Ascending aorta (tissue), 2 donors: ENCODE measurements around the gene RBM44. TPM values are rescaled to one million over a fixed set of nuclear protein-coding genes. Genes with fewer than 3 reads are reported as not detected.
A peak's percentile ranks its signal among the peaks of the same experiment; 100 is the strongest.

ENCODE experiments used
- DNase-seq, 2 donors: peaks; one replicate each; pipeline ENCODE4 v3.0.0-alpha.2; 2019; ENCODE audit warnings: low spot score in 2 of 2
- H3K27ac ChIP-seq, 2 donors: fragments of 200-600 bp; sonication (generic); one replicate each; pipeline ENCODE4 v1.5.1; 2016 to 2017; ENCODE audit warnings: mild to moderate bottlenecking in 1 of 2
- H3K27me3 ChIP-seq: fragments of 200-600 bp; sonication (generic); one replicate; pipeline ENCODE4 v1.5.1; 2017
- H3K36me3 ChIP-seq, 2 donors: fragments of 200-600 bp; sonication (generic); one replicate each; pipeline ENCODE4 v1.5.1; 2016
- H3K4me1 ChIP-seq, 2 donors: fragments of 200-600 bp; sonication (generic); one replicate each; pipeline ENCODE4 v1.5.1; 2016 to 2017; ENCODE audit warnings: mild to moderate bottlenecking in 1 of 2
- H3K4me3 ChIP-seq, 2 donors: fragments of 200-600 bp; sonication (generic); one replicate each; pipeline ENCODE4 v1.5.1; 2016 to 2017; ENCODE audit warnings: mild to moderate bottlenecking in 1 of 2
- H3K9me3 ChIP-seq, 2 donors: fragments of 200-600 bp; sonication (generic); one replicate each; pipeline ENCODE4 v1.5.1; 2016
- intact Hi-C: fragments of 100-400 bp; cut with DNase I; formaldehyde crosslinking; loops from one replicate; pipeline ENCODE4 v1.15.1; 2023
- total RNA-seq: library from RNA; depleted of rRNA; stranded (reverse); fragments of >200 nt; gene quantifications from one replicate; pipeline ENCODE4 v1.1.0, GENCODE V29; 2016
- TF ChIP-seq, protein P1 (sequence below), 3 experiments: fragments of 200-600 bp in 2 of 3; fragments of 450-650 bp in 1 of 3; sonication (generic) in 2 of 3; IDR thresholded peaks; one replicate each; pipeline ENCODE4 v1.5.1; 2016 to 2019; ENCODE audit warnings: antibody characterized with exemption in 3 of 3, mild to moderate bottlenecking in 1 of 3, moderate library complexity in 1 of 3

RBM44 gene
- total RNA-seq, 1 donor from 2014 or later: 8.5 TPM

DNA sequence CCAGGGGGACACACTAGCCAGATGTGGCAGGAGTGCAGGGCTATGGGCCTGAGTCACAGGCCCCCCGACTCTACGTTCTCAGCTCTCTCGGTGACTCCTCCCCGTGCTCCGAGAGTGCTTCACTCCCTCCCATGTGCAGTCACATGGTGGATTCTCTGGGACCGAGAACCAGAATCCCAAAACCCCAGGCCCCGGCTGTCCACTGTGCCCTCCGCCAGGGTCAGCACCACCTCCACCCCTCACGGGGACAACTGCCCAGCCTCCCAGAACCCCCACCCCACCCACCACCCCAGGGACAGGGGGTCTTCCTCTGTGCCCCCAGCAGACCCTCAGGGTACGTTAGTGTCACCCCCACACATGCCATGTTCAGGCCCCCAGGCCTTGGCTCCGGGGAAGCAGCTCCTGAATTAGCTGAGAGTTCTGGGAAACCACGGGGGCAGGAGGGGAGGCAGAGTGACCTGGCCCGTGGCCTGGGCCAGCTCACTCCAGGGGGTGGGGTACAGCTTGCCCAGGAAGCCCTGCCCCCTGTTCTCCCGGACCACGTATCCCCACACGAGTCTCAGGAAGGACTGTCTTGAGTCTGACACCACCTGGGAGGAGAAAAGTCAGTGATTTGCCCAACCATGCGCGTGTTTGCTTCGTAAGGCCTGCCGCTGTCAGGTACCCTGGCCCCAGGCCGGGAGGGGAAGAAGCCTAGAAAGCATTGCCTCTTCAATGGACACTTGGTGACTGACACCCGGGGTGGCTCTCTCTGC, 65.3 kb downstream of the RBM44 start:
- DNase-seq: peak in 1 of 2 donors; percentile 81

DNA sequence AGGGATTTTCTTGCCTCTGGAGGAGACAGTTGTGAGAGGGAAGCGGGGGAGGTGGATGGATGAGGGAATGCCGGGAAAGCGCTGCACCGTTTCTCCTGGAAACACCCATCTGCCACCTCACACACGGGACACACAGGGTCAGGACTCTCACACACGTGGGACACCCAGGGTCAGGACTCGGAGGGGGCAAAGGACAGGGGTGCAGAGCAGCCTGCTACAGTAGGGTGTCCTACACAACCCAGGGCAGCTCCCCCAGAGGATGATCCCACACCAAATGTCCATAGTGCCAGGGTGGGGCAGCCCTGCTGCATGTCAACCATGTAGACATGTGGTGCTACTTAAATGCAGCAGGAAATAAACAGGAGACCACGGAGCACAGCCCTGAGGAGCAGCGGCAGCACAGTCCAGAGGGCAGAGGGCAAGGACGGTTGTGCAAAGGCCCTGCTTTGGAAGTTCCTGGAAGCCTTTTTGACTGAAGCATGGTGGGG, 65.9 kb downstream of the RBM44 start:
- H3K27me3 ChIP-seq: no peaks in the 10 kb centered on the region
- peaks cover 0 to 8% of the 10 kb centered on the region in 2 donors for H3K36me3 ChIP-seq
- intact Hi-C loops: loop anchor here (1.0 kb wide), 1 partner anchor 41 kb away; no protein-coding TSS in a partner anchor
- H3K9me3 ChIP-seq: no peaks in the 10 kb centered on the region
- H3K27ac ChIP-seq: peak overlapping the region; percentile 97 to 98
- peaks cover 10 to 63% of the 10 kb centered on the region in 2 donors for H3K4me1 ChIP-seq
- peak overlapping the region; percentile 14 to 19 for H3K4me3 ChIP-seq
- TF ChIP-seq, protein P1, sequence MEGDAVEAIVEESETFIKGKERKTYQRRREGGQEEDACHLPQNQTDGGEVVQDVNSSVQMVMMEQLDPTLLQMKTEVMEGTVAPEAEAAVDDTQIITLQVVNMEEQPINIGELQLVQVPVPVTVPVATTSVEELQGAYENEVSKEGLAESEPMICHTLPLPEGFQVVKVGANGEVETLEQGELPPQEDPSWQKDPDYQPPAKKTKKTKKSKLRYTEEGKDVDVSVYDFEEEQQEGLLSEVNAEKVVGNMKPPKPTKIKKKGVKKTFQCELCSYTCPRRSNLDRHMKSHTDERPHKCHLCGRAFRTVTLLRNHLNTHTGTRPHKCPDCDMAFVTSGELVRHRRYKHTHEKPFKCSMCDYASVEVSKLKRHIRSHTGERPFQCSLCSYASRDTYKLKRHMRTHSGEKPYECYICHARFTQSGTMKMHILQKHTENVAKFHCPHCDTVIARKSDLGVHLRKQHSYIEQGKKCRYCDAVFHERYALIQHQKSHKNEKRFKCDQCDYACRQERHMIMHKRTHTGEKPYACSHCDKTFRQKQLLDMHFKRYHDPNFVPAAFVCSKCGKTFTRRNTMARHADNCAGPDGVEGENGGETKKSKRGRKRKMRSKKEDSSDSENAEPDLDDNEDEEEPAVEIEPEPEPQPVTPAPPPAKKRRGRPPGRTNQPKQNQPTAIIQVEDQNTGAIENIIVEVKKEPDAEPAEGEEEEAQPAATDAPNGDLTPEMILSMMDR (IDR thresholded peaks at IDR 0.05): no peak
- peak in 1 of 2 donors; percentile 66 for DNase-seq

More for the DNA sequence above, 65.3 kb downstream of the RBM44 start:
- peak overlapping the region; percentile 14 for H3K4me3 ChIP-seq
- TF ChIP-seq, protein P1 (IDR thresholded peaks at IDR 0.05): no peak
- H3K9me3 ChIP-seq: no peaks in the 10 kb centered on the region
- H3K27me3 ChIP-seq: no peaks in the 10 kb centered on the region
- peaks cover 10 to 63% of the 10 kb centered on the region in 2 donors for H3K4me1 ChIP-seq
- peak overlapping the region; percentile 97 to 98 for H3K27ac ChIP-seq
- intact Hi-C loops: loop anchor here (1.0 kb wide), 1 partner anchor 41 kb away; no protein-coding TSS in a partner anchor
- peaks cover 0 to 1% of the 10 kb centered on the region in 2 donors for H3K36me3 ChIP-seq

DNA sequence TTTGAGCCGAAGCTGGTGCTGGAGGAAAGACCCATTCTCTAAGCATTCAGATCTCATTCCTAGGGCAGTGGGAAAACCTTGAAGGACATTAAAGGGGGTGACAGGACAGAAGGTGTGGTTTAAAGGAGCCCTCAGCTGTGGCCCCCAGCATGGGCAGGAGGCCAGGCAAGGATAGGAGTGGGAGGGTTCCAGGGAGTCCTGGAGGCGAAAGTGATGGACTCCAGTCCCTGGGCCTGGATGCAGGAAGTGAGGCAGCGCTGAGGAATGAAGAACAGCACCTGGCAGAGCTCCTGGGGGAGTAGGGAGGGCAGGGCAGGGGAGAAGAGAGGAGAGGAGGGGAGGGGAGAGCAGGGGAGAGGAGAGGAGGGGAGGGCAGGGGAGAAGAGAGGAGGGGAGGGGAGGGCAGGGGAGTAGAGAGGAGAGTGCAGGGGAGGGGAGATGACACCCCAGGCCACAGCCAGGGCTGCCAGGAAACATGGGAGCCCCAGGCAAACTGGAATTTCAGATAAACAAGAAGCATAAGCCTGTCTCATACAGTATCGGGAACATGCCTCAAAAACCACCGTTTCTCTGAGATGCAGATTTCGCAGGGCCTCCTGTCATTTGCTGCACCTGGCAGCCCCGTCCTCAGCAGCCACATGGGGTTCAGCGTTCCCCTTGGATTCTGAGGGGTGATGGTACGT, 66.5 kb downstream of the RBM44 start:
- H3K9me3 ChIP-seq: no peaks in the 10 kb centered on the region
- peak in 1 of 2 donors; percentile 83 for DNase-seq
- H3K27me3 ChIP-seq: no peaks in the 10 kb centered on the region
- H3K4me3 ChIP-seq: peak overlapping the region in 1 of 2 donors; percentile 26
- H3K36me3 ChIP-seq: peaks cover 0 to 9% of the 10 kb centered on the region in 2 donors
- H3K4me1 ChIP-seq: peaks cover 10 to 69% of the 10 kb centered on the region in 2 donors
- intact Hi-C loops: loop anchor here (1.0 kb wide), 1 partner anchor 40 kb away; no protein-coding TSS in a partner anchor
- H3K27ac ChIP-seq: peak overlapping the region; percentile 97 to 98
- TF ChIP-seq, protein P1 (IDR thresholded peaks at IDR 0.05): no peak

DNA sequence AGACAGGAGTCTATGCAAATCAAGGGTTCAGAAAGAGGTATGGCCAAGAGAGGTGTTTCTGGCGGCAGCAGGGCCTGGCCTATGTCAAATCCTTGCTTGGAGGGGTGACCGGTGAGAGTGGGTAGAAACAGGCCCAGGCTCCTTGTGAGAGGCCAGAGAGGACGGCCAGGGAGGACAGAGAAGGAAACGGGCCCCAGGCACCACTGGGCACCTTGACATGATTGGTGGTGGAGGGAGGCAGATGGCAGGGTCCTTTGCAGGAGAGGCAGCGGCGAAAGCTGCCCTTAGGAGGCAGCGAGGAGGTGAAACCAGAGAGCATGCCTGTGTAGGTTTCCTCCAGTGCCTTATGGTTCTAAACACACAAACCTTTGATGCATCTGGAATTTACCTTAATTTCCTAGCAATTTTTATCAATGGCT, 67.1 kb downstream of the RBM44 start:
- Histone ChIP-seq H3K4me1 (peaks cover 10 to 74% of the 10 kb centered on the region in 2 donors), H3K36me3 (peaks cover 0 to 9% of the 10 kb centered on the region in 2 donors), H3K27ac (peak overlapping the region; percentile 97 to 98), H3K4me3 (peak overlapping the region in 1 of 2 donors; percentile 26), H3K9me3 (no peaks in the 10 kb centered on the region), H3K27me3 (no peaks in the 10 kb centered on the region)
- DNase-seq: peak in 1 of 2 donors; percentile 63
- intact Hi-C loops: no loop called here
- TF ChIP-seq, protein P1 (IDR thresholded peaks at IDR 0.05): no peak

DNA sequence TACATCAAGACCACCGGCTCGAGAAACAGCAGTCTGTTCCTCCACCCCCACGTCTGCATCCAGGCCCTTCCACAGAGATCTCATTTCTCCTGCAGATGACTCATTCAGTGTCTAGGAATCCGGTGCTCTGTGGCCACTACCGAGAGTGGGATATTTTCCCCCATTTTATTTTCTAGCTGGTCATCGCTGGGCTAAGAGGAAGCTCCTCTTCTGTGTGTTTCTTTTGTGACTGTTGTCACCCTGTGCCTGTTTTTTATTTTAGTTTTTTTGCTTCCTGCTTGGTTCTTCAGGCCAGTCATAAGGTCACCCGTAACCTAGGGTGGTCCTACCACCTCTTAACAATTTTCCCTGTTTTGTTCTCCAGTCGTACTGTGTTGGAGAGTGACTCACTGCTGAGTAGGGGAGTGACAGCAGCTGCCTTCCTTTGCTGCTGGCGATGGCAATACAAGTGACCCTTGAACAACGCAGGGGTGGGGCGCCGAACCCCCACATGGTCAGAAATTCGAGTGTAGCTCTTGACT, 67.6 kb downstream of the RBM44 start:
- Histone ChIP-seq H3K36me3 (peaks cover 0 to 9% of the 10 kb centered on the region in 2 donors), H3K4me3 (no peak overlapping the region), H3K4me1 (peaks cover 10 to 78% of the 10 kb centered on the region in 2 donors), H3K27ac (peak overlapping the region; percentile 97 to 98), H3K9me3 (no peaks in the 10 kb centered on the region), H3K27me3 (no peaks in the 10 kb centered on the region)
- TF ChIP-seq, protein P1 (IDR thresholded peaks at IDR 0.05): no peak
- DNase-seq: peak in 1 of 2 donors; percentile 66
- intact Hi-C loops: no loop called here
